ENCODE measurements around the gene NOP14. TPM values are rescaled to one million over a fixed set of nuclear protein-coding genes. Genes with fewer than 3 reads are reported as not detected.

The NOP14 gene
- total and polyA plus RNA-seq, 2 of the 8 experiments (the other 6 are each of a cell fraction or from before 2014, with no cell fraction given), result 8.6 to 45.3 TPM

GRCh38 chr4:3010998-3011397 is 47.8 kb upstream of the NOP14 start (continued):
- TF ChIP-seq GTF2F1 (IDR thresholded peaks at IDR 0.05; ENCODE audit: borderline replicate concordance, low read depth, low read length) (no peak), POLR2A (IDR thresholded peaks at IDR 0.05; ENCODE audit: control extremely low read depth in 1 of 2, low read depth in 2 of 2, low read length in 2 of 2) (no peak), E2F6 (IDR thresholded peaks at IDR 0.05) (no peak), BCL11A (IDR thresholded peaks at IDR 0.05; ENCODE audit: low read depth in 2 of 2, low read length in 2 of 2) (no peak)
